Type B pancreatic cell (in vitro differentiated cells): ENCODE data around the gene GPHN. TPM values are rescaled to one million over a fixed set of nuclear protein-coding genes. Genes with fewer than 3 reads are reported as not detected.

ENCODE experiments used
- DNase-seq: peaks from one replicate; pipeline ENCODE4 v3.0.0; 2021; ENCODE audit warnings: mixed read lengths; ENCODE audit not compliant: unreplicated experiment; ENCODE audit errors: extremely low spot score
- H3K27ac Mint-ChIP-seq: 2 replicates; pipeline ENCODE4 v1.8.0; 2021; ENCODE audit warnings: mild to moderate bottlenecking, mixed read lengths
- H3K27me3 Mint-ChIP-seq: 2 replicates; pipeline ENCODE4 v1.8.0; 2021; ENCODE audit warnings: mixed read lengths
- H3K36me3 Mint-ChIP-seq: 2 replicates; pipeline ENCODE4 v1.8.0; 2021; ENCODE audit warnings: mixed read lengths
- H3K4me1 Mint-ChIP-seq: one replicate; pipeline ENCODE4 v1.8.0; 2021; ENCODE audit warnings: mixed read lengths; ENCODE audit not compliant: unreplicated experiment
- H3K4me3 Mint-ChIP-seq: 2 replicates; pipeline ENCODE4 v1.8.0; 2021; ENCODE audit warnings: mild to moderate bottlenecking, mixed read lengths
- H3K9me3 Mint-ChIP-seq: 2 replicates; pipeline ENCODE4 v1.8.0; 2021; ENCODE audit warnings: mixed read lengths
- CTCF ChIP-seq: fragments of 200-600 bp; sonication (generic); conservative IDR thresholded peaks from 2 replicates; pipeline ENCODE4 v1.5.0; 2021; ENCODE audit warnings: antibody characterized with exemption, mild to moderate bottlenecking
- total RNA-seq: library from RNA; stranded (reverse); gene quantifications from 2 replicates; pipeline ENCODE4 v1.2.1, GENCODE V29; 2021; ENCODE audit warnings: low replicate concordance

The GPHN gene
- total RNA-seq, 1 donor from 2014 or later: 38.9 TPM

- no peaks in the 10 kb centered on the region for H3K27me3 Mint-ChIP-seq
- no peak for DNase-seq
- no peak for TF ChIP-seq CTCF
Observed at GRCh38 chr14:66758031-66758613, 250.2 kb downstream of the GPHN start.

GRCh38 chr14:66772146-66772545, 264.2 kb downstream of the GPHN start:
- Mint-ChIP-seq H3K36me3 (no peaks in the 10 kb centered on the region), H3K9me3 (no peaks in the 10 kb centered on the region), H3K4me1 (no peaks in the 10 kb centered on the region), H3K27ac (no peak overlapping the region), H3K4me3 (no peak overlapping the region), H3K27me3 (no peaks in the 10 kb centered on the region)
- DNase-seq: no peak
- no peak for TF ChIP-seq CTCF

More at GRCh38 chr14:66758031-66758613, 250.2 kb downstream of the GPHN start:
- Mint-ChIP-seq H3K4me1 (no peaks in the 10 kb centered on the region), H3K4me3 (no peak overlapping the region), H3K36me3 (no peaks in the 10 kb centered on the region), H3K9me3 (no peaks in the 10 kb centered on the region), H3K27ac (no peak overlapping the region)

- no peak overlapping the region for H3K27ac Mint-ChIP-seq
- no peak for DNase-seq
Observed at GRCh38 chr14:66782853-66783252, 274.9 kb downstream of the GPHN start.

GRCh38 chr14:66790101-66790500, 282.2 kb downstream of the GPHN start:
- H3K4me1 Mint-ChIP-seq: no peaks in the 10 kb centered on the region
- no peak for TF ChIP-seq CTCF
- DNase-seq: no peak
- H3K9me3 Mint-ChIP-seq: no peaks in the 10 kb centered on the region
- no peak overlapping the region for H3K4me3 Mint-ChIP-seq
- H3K27me3 Mint-ChIP-seq: no peaks in the 10 kb centered on the region
- H3K27ac Mint-ChIP-seq: no peak overlapping the region
- H3K36me3 Mint-ChIP-seq: peaks cover 9% of the 10 kb centered on the region

More at GRCh38 chr14:66782853-66783252, 274.9 kb downstream of the GPHN start:
- Mint-ChIP-seq H3K4me3 (no peak overlapping the region), H3K36me3 (peaks cover 3% of the 10 kb centered on the region), H3K4me1 (no peaks in the 10 kb centered on the region), H3K27me3 (no peaks in the 10 kb centered on the region), H3K9me3 (no peaks in the 10 kb centered on the region)
- no peak for TF ChIP-seq CTCF

GRCh38 chr14:66802962-66803361, 295.0 kb downstream of the GPHN start:
- no peak for TF ChIP-seq CTCF
- H3K4me3 Mint-ChIP-seq: no peak overlapping the region
- no peak overlapping the region for H3K27ac Mint-ChIP-seq

More at GRCh38 chr14:66802962-66803361, 295.0 kb downstream of the GPHN start:
- H3K4me1 Mint-ChIP-seq: no peaks in the 10 kb centered on the region
- H3K9me3 Mint-ChIP-seq: peaks cover 19% of the 10 kb centered on the region
- H3K36me3 Mint-ChIP-seq: peaks cover 4% of the 10 kb centered on the region
- H3K27me3 Mint-ChIP-seq: no peaks in the 10 kb centered on the region
- DNase-seq: no peak
